ENCODE measurements around the gene CEP120. TPM values are rescaled to one million over a fixed set of nuclear protein-coding genes. Genes with fewer than 3 reads are reported as not detected.

CEP120 gene
- total RNA-seq, 1 donor from 2014 or later: 19.0 TPM

- no peak overlapping the region for H3K4me3 ChIP-seq (ENCODE audit: insufficient read depth, low read depth, low read length)
- FAIRE-seq: no peak
- Mint-ChIP-seq H3K27me3 (ENCODE audit: low read depth, unreplicated experiment) (no peaks in the 10 kb centered on the region), H3K4me1 (ENCODE audit: low read depth, unreplicated experiment) (peaks cover 2% of the 10 kb centered on the region), H3K36me3 (ENCODE audit: low read depth, unreplicated experiment) (no peaks in the 10 kb centered on the region), H3K27ac (ENCODE audit: unreplicated experiment) (no peak overlapping the region), H3K9me3 (ENCODE audit: unreplicated experiment) (no peaks in the 10 kb centered on the region), H3K4me3 (ENCODE audit: unreplicated experiment) (no peak overlapping the region)
- H3K27me3 ChIP-seq (ENCODE audit: insufficient read depth, low read length): peaks cover 4% of the 10 kb centered on the region
- no peaks in the 10 kb centered on the region for H3K36me3 ChIP-seq (ENCODE audit: insufficient read depth, low read length)
- H3K27ac ChIP-seq (ENCODE audit: low read depth, low read length): no peak overlapping the region
- no peak for DNase-seq (ENCODE audit: low read depth)
- H3K79me2 ChIP-seq (ENCODE audit: insufficient read depth, low read length): no peaks in the 10 kb centered on the region
- H3K4me1 ChIP-seq (ENCODE audit: insufficient read depth, low read length): no peaks in the 10 kb centered on the region
- H2AFZ ChIP-seq (ENCODE audit: low read depth, low read length): no peak overlapping the region
- no peaks in the 10 kb centered on the region for H3K9me3 ChIP-seq (ENCODE audit: insufficient read depth, low read depth, low read length)
- no peak overlapping the region for H3K9ac ChIP-seq (ENCODE audit: low read length)
- TF ChIP-seq EZH2 (IDR thresholded peaks at IDR 0.05; ENCODE audit: insufficient read depth, low read length) (no peak), CTCF (IDR thresholded peaks at IDR 0.05; ENCODE audit: insufficient read depth, low read depth, low read length) (no peak)
- no peaks in the 10 kb centered on the region for H4K20me1 ChIP-seq (ENCODE audit: insufficient read depth, low read length)
- no peak overlapping the region for H3K4me2 ChIP-seq (ENCODE audit: low read length)
Observed at GRCh38 chr5:123448743-123449142, 25.5 kb upstream of the CEP120 start.

- no peak overlapping the region for H3K4me3 Mint-ChIP-seq (ENCODE audit: unreplicated experiment)
- no peaks in the 10 kb centered on the region for H3K36me3 ChIP-seq (ENCODE audit: insufficient read depth, low read length)
- TF ChIP-seq CTCF (IDR thresholded peaks at IDR 0.05; ENCODE audit: insufficient read depth, low read depth, low read length): no peak
- H3K9ac ChIP-seq (ENCODE audit: low read length): no peak overlapping the region
- no peak overlapping the region for H3K27ac Mint-ChIP-seq (ENCODE audit: unreplicated experiment)
- H3K27me3 Mint-ChIP-seq (ENCODE audit: low read depth, unreplicated experiment): no peaks in the 10 kb centered on the region
- peaks cover 4% of the 10 kb centered on the region for H3K27me3 ChIP-seq (ENCODE audit: insufficient read depth, low read length)
- H3K4me1 Mint-ChIP-seq (ENCODE audit: low read depth, unreplicated experiment): peaks cover 2% of the 10 kb centered on the region
- H3K27ac ChIP-seq (ENCODE audit: low read depth, low read length): no peak overlapping the region
- H4K20me1 ChIP-seq (ENCODE audit: insufficient read depth, low read length): no peaks in the 10 kb centered on the region
- no peaks in the 10 kb centered on the region for H3K9me3 Mint-ChIP-seq (ENCODE audit: unreplicated experiment)
- no peaks in the 10 kb centered on the region for H3K79me2 ChIP-seq (ENCODE audit: insufficient read depth, low read length)
- H2AFZ ChIP-seq (ENCODE audit: low read depth, low read length): no peak overlapping the region
- H3K4me3 ChIP-seq (ENCODE audit: insufficient read depth, low read depth, low read length): no peak overlapping the region
- no peaks in the 10 kb centered on the region for H3K9me3 ChIP-seq (ENCODE audit: insufficient read depth, low read depth, low read length)
- no peaks in the 10 kb centered on the region for H3K4me1 ChIP-seq (ENCODE audit: insufficient read depth, low read length)
- H3K36me3 Mint-ChIP-seq (ENCODE audit: low read depth, unreplicated experiment): no peaks in the 10 kb centered on the region
- DNase-seq (ENCODE audit: low read depth) (no peak), FAIRE-seq (no peak)
- no peak overlapping the region for H3K4me2 ChIP-seq (ENCODE audit: low read length)
Observed at GRCh38 chr5:123448017-123448617, 24.9 kb upstream of the CEP120 start.

GRCh38 chr5:123444016-123444415 lies 20.8 kb upstream of the CEP120 start:
- H3K79me2 ChIP-seq (ENCODE audit: insufficient read depth, low read length): no peaks in the 10 kb centered on the region
- no peaks in the 10 kb centered on the region for H3K4me1 ChIP-seq (ENCODE audit: insufficient read depth, low read length)
- no peak for DNase-seq (ENCODE audit: low read depth)
- H3K36me3 Mint-ChIP-seq (ENCODE audit: low read depth, unreplicated experiment): no peaks in the 10 kb centered on the region
- H3K27ac ChIP-seq (ENCODE audit: low read depth, low read length): no peak overlapping the region
- H3K9me3 Mint-ChIP-seq (ENCODE audit: unreplicated experiment): no peaks in the 10 kb centered on the region
- H3K27me3 ChIP-seq (ENCODE audit: insufficient read depth, low read length): peaks cover 4% of the 10 kb centered on the region
- H3K4me3 Mint-ChIP-seq (ENCODE audit: unreplicated experiment): no peak overlapping the region
- no peak for FAIRE-seq
- no peaks in the 10 kb centered on the region for H3K4me1 Mint-ChIP-seq (ENCODE audit: low read depth, unreplicated experiment)
- no peaks in the 10 kb centered on the region for H4K20me1 ChIP-seq (ENCODE audit: insufficient read depth, low read length)
- TF ChIP-seq EZH2 (IDR thresholded peaks at IDR 0.05; ENCODE audit: insufficient read depth, low read length): no peak
- TF ChIP-seq CTCF (IDR thresholded peaks at IDR 0.05; ENCODE audit: insufficient read depth, low read depth, low read length): no peak
- no peak overlapping the region for H3K4me3 ChIP-seq (ENCODE audit: insufficient read depth, low read depth, low read length)
- H3K9me3 ChIP-seq (ENCODE audit: insufficient read depth, low read depth, low read length): no peaks in the 10 kb centered on the region
- no peak overlapping the region for H3K4me2 ChIP-seq (ENCODE audit: low read length)
- no peak overlapping the region for H2AFZ ChIP-seq (ENCODE audit: low read depth, low read length)
- no peaks in the 10 kb centered on the region for H3K36me3 ChIP-seq (ENCODE audit: insufficient read depth, low read length)
- no peak overlapping the region for H3K27ac Mint-ChIP-seq (ENCODE audit: unreplicated experiment)
- no peaks in the 10 kb centered on the region for H3K27me3 Mint-ChIP-seq (ENCODE audit: low read depth, unreplicated experiment)
- no peak overlapping the region for H3K9ac ChIP-seq (ENCODE audit: low read length)

All from astrocyte (in vitro differentiated cells and primary cell).